OCI-LY1 (cell line): Measurements from ENCODE around the gene C10orf67.

Experiments used
- H2AFZ ChIP-seq: fragments of 200-600 bp; sonication (generic), shearing (Covaris generic); 2 replicates; pipeline ENCODE4 v1.6.0; 2014; ENCODE audit warnings: antibody characterized with exemption, mild to moderate bottlenecking, low read length
- H3F3A ChIP-seq: fragments of 200-600 bp; sonication (generic), shearing (Covaris generic); 2 replicates; pipeline ENCODE4 v1.6.0; 2014; ENCODE audit warnings: mild to moderate bottlenecking, antibody characterized with exemption, low read length, moderate library complexity; ENCODE audit not compliant: insufficient read depth
- H3K27ac ChIP-seq: fragments of 200-600 bp; sonication (generic); 2 replicates; pipeline ENCODE4 v1.5.1; 2014; ENCODE audit warnings: low read length, mixed run types, mild to moderate bottlenecking, low read depth; ENCODE audit not compliant: poor library complexity, severe bottlenecking
- H3K27me3 ChIP-seq: fragments of 200-600 bp; sonication (generic); 2 replicates; pipeline ENCODE4 v1.6.0; 2014; ENCODE audit warnings: antibody characterized with exemption, mild to moderate bottlenecking, low read length, moderate library complexity; ENCODE audit not compliant: insufficient read depth
- H3K36me3 ChIP-seq: fragments of 200-600 bp; sonication (generic); 2 replicates; pipeline ENCODE4 v1.6.1; 2014; ENCODE audit warnings: mild to moderate bottlenecking, antibody characterized with exemption, low read length, moderate library complexity, mixed read lengths; ENCODE audit not compliant: insufficient read depth
- H3K4me1 ChIP-seq: fragments of 200-600 bp; sonication (generic); 2 replicates; pipeline ENCODE4 v1.5.1; 2014; ENCODE audit warnings: mild to moderate bottlenecking, low read length, moderate library complexity; ENCODE audit not compliant: insufficient read depth, severe bottlenecking
- H3K4me2 ChIP-seq: fragments of 200-600 bp; sonication (generic), shearing (Covaris generic); 2 replicates; pipeline ENCODE4 v1.6.1; 2014; ENCODE audit warnings: low read length
- H3K4me3 ChIP-seq: fragments of 200-600 bp; sonication (generic); 2 replicates; pipeline ENCODE4 v1.5.1; 2014; ENCODE audit warnings: low read length, low read depth, mild to moderate bottlenecking, mixed read lengths; ENCODE audit not compliant: poor library complexity, severe bottlenecking
- H3K79me2 ChIP-seq: fragments of 200-600 bp; shearing (Covaris generic); 2 replicates; pipeline ENCODE4 v1.6.1; 2016; ENCODE audit warnings: mixed run types, low read length, mixed read lengths; ENCODE audit not compliant: insufficient read depth
- H3K9ac ChIP-seq: fragments of 200-600 bp; sonication (generic), shearing (Covaris generic); 2 replicates; pipeline ENCODE4 v1.6.1; 2014; ENCODE audit warnings: mild to moderate bottlenecking, low read length, mixed read lengths
- H3K9me2 ChIP-seq: fragments of 200-600 bp; sonication (generic), shearing (Covaris generic); 2 replicates; pipeline ENCODE4 v1.6.1; 2014; ENCODE audit warnings: low read depth, mild to moderate bottlenecking, low read length, mixed read lengths
- H3K9me3 ChIP-seq: fragments of 200-600 bp; shearing (Covaris generic); 2 replicates; pipeline ENCODE4 v1.6.1; 2014; ENCODE audit warnings: low read length, mixed read lengths
- H4K20me1 ChIP-seq: fragments of 200-600 bp; sonication (generic), shearing (Covaris generic); 2 replicates; pipeline ENCODE4 v1.6.0; 2016; ENCODE audit warnings: mild to moderate bottlenecking, low read length; ENCODE audit not compliant: insufficient read depth
- CTCF ChIP-seq: fragments of 200-600 bp; sonication (generic), shearing (Covaris generic); IDR thresholded peaks from 2 replicates; pipeline ENCODE4 v1.5.1; 2017; ENCODE audit warnings: mild to moderate bottlenecking, antibody characterized with exemption, low read length, moderate library complexity, mixed read lengths
- EZH2 ChIP-seq: fragments of 200-600 bp; sonication (generic), shearing (Covaris generic); IDR thresholded peaks from 2 replicates; pipeline ENCODE4 v1.8.0; 2017; ENCODE audit warnings: borderline replicate concordance, mixed run types, mild to moderate bottlenecking, antibody characterized with exemption, low read length, moderate library complexity, mixed read lengths

Gene C10orf67

GRCh38 chr10:23283680-23284079, 60.9 kb downstream of the C10orf67 start:
- H3K4me1 ChIP-seq = no peaks in the 10 kb centered on the region
- H3K79me2 ChIP-seq = no peaks in the 10 kb centered on the region
- no peaks in the 10 kb centered on the region for H3K36me3 ChIP-seq
- H3K27me3 ChIP-seq = no peaks in the 10 kb centered on the region
- H3K4me3 ChIP-seq = no peak overlapping the region
- no peak overlapping the region for H3K27ac ChIP-seq
- H3K9ac ChIP-seq = no peak overlapping the region
- H3K9me3 ChIP-seq = no peaks in the 10 kb centered on the region
- TF ChIP-seq EZH2 (no peak), CTCF (no peak)
- no peak overlapping the region for H3K4me2 ChIP-seq
- H3F3A ChIP-seq = no peaks in the 10 kb centered on the region
- H3K9me2 ChIP-seq = no peaks in the 10 kb centered on the region
- H2AFZ ChIP-seq = no peak overlapping the region
- no peaks in the 10 kb centered on the region for H4K20me1 ChIP-seq

- H3K27ac ChIP-seq = no peak overlapping the region
- H3K27me3 ChIP-seq = no peaks in the 10 kb centered on the region
- H3K9me3 ChIP-seq = no peaks in the 10 kb centered on the region
- H3K79me2 ChIP-seq = no peaks in the 10 kb centered on the region
- H3K4me3 ChIP-seq = no peak overlapping the region
- no peaks in the 10 kb centered on the region for H3K9me2 ChIP-seq
- H3K4me1 ChIP-seq = no peaks in the 10 kb centered on the region
- H4K20me1 ChIP-seq = no peaks in the 10 kb centered on the region
- no peaks in the 10 kb centered on the region for H3F3A ChIP-seq
- H3K36me3 ChIP-seq = no peaks in the 10 kb centered on the region
- H3K9ac ChIP-seq = no peak overlapping the region
- no peak overlapping the region for H3K4me2 ChIP-seq
- no peak for TF ChIP-seq CTCF
- TF ChIP-seq EZH2 = no peak
- H2AFZ ChIP-seq = no peak overlapping the region
Observed at GRCh38 chr10:23281044-23281433, 63.6 kb downstream of the C10orf67 start.

GRCh38 chr10:23280419-23281043, 64.1 kb downstream of the C10orf67 start:
- Histone ChIP-seq H4K20me1 (no peaks in the 10 kb centered on the region), H3K36me3 (no peaks in the 10 kb centered on the region), H3K9ac (no peak overlapping the region), H3K4me3 (no peak overlapping the region), H3K4me1 (no peaks in the 10 kb centered on the region), H3K4me2 (no peak overlapping the region), H3K9me2 (no peaks in the 10 kb centered on the region), H3K27me3 (no peaks in the 10 kb centered on the region), H3K9me3 (no peaks in the 10 kb centered on the region), H3K79me2 (no peaks in the 10 kb centered on the region), H3K27ac (no peak overlapping the region), H2AFZ (no peak overlapping the region), H3F3A (no peaks in the 10 kb centered on the region)
- TF ChIP-seq EZH2 = no peak
- no peak for TF ChIP-seq CTCF
